Spleen (tissue), 7 donors: Measurements from ENCODE around the gene CFAP54.

Source experiments
- CTCF ChIP-seq, 11 experiments: fragments of 200-600 bp in 7 of 11; fragments of 450-650 bp in 4 of 11; sonication (generic) in 4 of 11; IDR thresholded peaks in 8 of 11; conservative IDR thresholded peaks in 3 of 11; 1 replicate in 7 of 11; 2 replicates in 4 of 11; pipeline versions ENCODE4 v1.4.0 to v1.8.0; 2016 to 2021; ENCODE audit warnings: antibody characterized with exemption in 11 of 11, inconsistent platforms in 4 of 11, mild to moderate bottlenecking in 1 of 11
- POLR2A ChIP-seq, 3 donors: fragments of 450-650 bp; IDR thresholded peaks; one replicate each; pipeline ENCODE4 v1.5.1; 2017; ENCODE audit warnings: antibody characterized with exemption in 3 of 3, mild to moderate bottlenecking in 1 of 3
- POLR2AphosphoS5 ChIP-seq, 3 donors: sonication (generic); formaldehyde crosslinking; IDR thresholded peaks; one replicate each; pipeline ENCODE4 v1.5.1; 2017; ENCODE audit warnings: antibody characterized with exemption in 3 of 3
- donor health status: DM: no; HTN: no; CAD: no; lungs with moderate emphysema.
- donor health status: DM: no; HTN: no; CAD: no.
- donor health status: DM: no; HTN: no; CAD: no.

GRCh38 chr12:96711364-96711763 is 222.0 kb downstream of the CFAP54 start:
- TF ChIP-seq CTCF (IDR thresholded peaks at IDR 0.05 in 8 of 11, conservative IDR thresholded peaks at IDR 0.05 in 3 of 11): no peak
- no peak for TF ChIP-seq POLR2AphosphoS5 (IDR thresholded peaks at IDR 0.05)
- TF ChIP-seq POLR2A (IDR thresholded peaks at IDR 0.05): no peak
